Liver (tissue), 9 donors: ENCODE measurements around the gene SMC6. TPM values are rescaled to one million over a fixed set of nuclear protein-coding genes. Genes with fewer than 3 reads are reported as not detected.

Experiments
- DNase-seq: peaks from one replicate; pipeline ENCODE4 v3.0.0-alpha.2; 2017; ENCODE audit warnings: low spot score
- H3K27ac ChIP-seq, 2 donors: one replicate each; pipeline ENCODE4 v1.7.0; 2013; ENCODE audit warnings: inconsistent platforms in 2 of 2, low read length in 2 of 2, control low read depth in 1 of 2, low read depth in 1 of 2, mild to moderate bottlenecking in 1 of 2
- H3K27me3 ChIP-seq, 4 donors: one replicate each; pipeline versions ENCODE4 v1.6.1 to v1.7.0; 2013; ENCODE audit warnings: low read length in 3 of 4, inconsistent platforms in 1 of 4, mild to moderate bottlenecking in 1 of 4, moderate library complexity in 1 of 4; ENCODE audit not compliant: control insufficient read depth in 4 of 4, insufficient read depth in 4 of 4
- H3K36me3 ChIP-seq, 4 donors: one replicate each; pipeline versions ENCODE4 v1.6.1 to v1.7.0; 2013; ENCODE audit warnings: low read length in 3 of 4, mild to moderate bottlenecking in 3 of 4, low read depth in 1 of 4, moderate library complexity in 1 of 4; ENCODE audit not compliant: control insufficient read depth in 4 of 4, insufficient read depth in 3 of 4
- H3K4me1 ChIP-seq, 4 donors: one replicate each; pipeline versions ENCODE4 v1.6.1 to v1.7.0; 2013; ENCODE audit warnings: low read length in 3 of 4, mild to moderate bottlenecking in 3 of 4, moderate library complexity in 1 of 4; ENCODE audit not compliant: control insufficient read depth in 4 of 4, insufficient read depth in 4 of 4
- H3K4me3 ChIP-seq, 3 donors: one replicate each; pipeline versions ENCODE4 v1.6.1 to v1.7.0; 2013; ENCODE audit warnings: low read length in 3 of 3, control low read depth in 1 of 3, low read depth in 1 of 3, mild to moderate bottlenecking in 1 of 3
- H3K9ac ChIP-seq, 2 donors: one replicate each; pipeline ENCODE4 v1.7.0; 2013; ENCODE audit warnings: low read length in 2 of 2, mild to moderate bottlenecking in 2 of 2, moderate library complexity in 2 of 2, control low read depth in 1 of 2, low read depth in 1 of 2
- H3K9me3 ChIP-seq, 4 donors: one replicate each; pipeline versions ENCODE4 v1.6.1 to v1.7.0; 2013; ENCODE audit warnings: low read length in 3 of 4; ENCODE audit not compliant: control insufficient read depth in 4 of 4
- ATF3 ChIP-seq: IDR thresholded peaks from 2 replicates; pipeline ENCODE4 v1.6.1; 2016; ENCODE audit warnings: antibody characterized with exemption
- CTCF ChIP-seq: fragments of 150-350 bp; IDR thresholded peaks from 2 replicates; pipeline ENCODE4 v1.5.1; 2017; ENCODE audit warnings: improper control_type of control experiment, low read depth, low read length; ENCODE audit not compliant: missing input control
- FOXA2 ChIP-seq: IDR thresholded peaks from 2 replicates; pipeline ENCODE4 v1.6.1; 2016; ENCODE audit warnings: antibody characterized with exemption
- GABPA ChIP-seq, 2 donors: IDR thresholded peaks in 1 of 2; conservative IDR thresholded peaks in 1 of 2; 2 replicates each; pipeline ENCODE4 v1.6.1; 2016; ENCODE audit warnings: antibody characterized with exemption in 2 of 2, mild to moderate bottlenecking in 1 of 2, moderate library complexity in 1 of 2
- HNF4A ChIP-seq, 2 donors: conservative IDR thresholded peaks; 2 replicates each; pipeline ENCODE4 v1.6.1; 2016; ENCODE audit warnings: antibody characterized with exemption in 2 of 2, mild to moderate bottlenecking in 2 of 2
- JUND ChIP-seq, 2 donors: IDR thresholded peaks; 2 replicates each; pipeline ENCODE4 v1.6.1; 2016; ENCODE audit warnings: antibody characterized with exemption in 2 of 2
- MAX ChIP-seq: IDR thresholded peaks from 2 replicates; pipeline ENCODE4 v1.6.1; 2016; ENCODE audit warnings: antibody characterized with exemption
- NR2F2 ChIP-seq: IDR thresholded peaks from 2 replicates; pipeline ENCODE4 v1.6.1; 2016; ENCODE audit warnings: antibody characterized with exemption
- RAD21 ChIP-seq, 2 donors: IDR thresholded peaks; 2 replicates each; pipeline ENCODE4 v1.6.1; 2016; ENCODE audit warnings: antibody characterized with exemption in 2 of 2, mild to moderate bottlenecking in 2 of 2
- REST ChIP-seq: IDR thresholded peaks from 2 replicates; pipeline ENCODE4 v1.6.1; 2016; ENCODE audit warnings: antibody characterized with exemption, mild to moderate bottlenecking
- RXRA ChIP-seq, 2 donors: IDR thresholded peaks; 2 replicates each; pipeline ENCODE4 v1.6.1; 2017 to 2018; ENCODE audit warnings: antibody characterized with exemption in 2 of 2, mild to moderate bottlenecking in 1 of 2
- TAF1 ChIP-seq: conservative IDR thresholded peaks from 2 replicates; pipeline ENCODE4 v1.6.1; 2016; ENCODE audit warnings: antibody characterized with exemption, mild to moderate bottlenecking
- ZBTB33 ChIP-seq: IDR thresholded peaks from 2 replicates; pipeline ENCODE4 v1.6.1; 2016; ENCODE audit warnings: antibody characterized with exemption
- WGBS: extraction: QIAGEN DNeasy Blood & Tissue Kit; methylation state at CpG from one replicate; pipeline ENCODE4 v1.1.7; 2013; 5-methylcytosine and 5-hydroxymethylcytosine counted together
- polyA plus RNA-seq, 2 donors: library from polyadenylated mRNA; stranded (reverse) in 1 of 2; unstranded in 1 of 2; fragments of 200-250 nt in 1 of 2; fragments of >200 nt in 1 of 2; fragmentation: Nextera tagmentation in 1 of 2; extraction: Ambion mirVana in 1 of 2; gene quantifications; one replicate each; pipeline versions ENCODE4 v1.2.1 to v1.2.3, GENCODE V29; 2013 to 2015
- total RNA-seq, 2 donors: library from RNA; depleted of rRNA; stranded (reverse); fragments of >200 nt; gene quantifications; one replicate each; pipeline ENCODE4 v1.2.3, GENCODE V29; 2014
- donor health status: healthy.
- donor health status: healthy.
- donor health status: healthy.
- donor health status: healthy.
- donor health status: healthy.

Gene SMC6
- total and polyA plus RNA-seq, 4 donors, result 2.6 to 22.3 (median 11.0) TPM

GRCh38 chr2:17768894-17769293 lies 15.3 kb upstream of the SMC6 start:
- H3K9me3 ChIP-seq, result no peaks in the 10 kb centered on the region
- H3K27me3 ChIP-seq, result no peaks in the 10 kb centered on the region
- WGBS, result 62% methylated on average over 4 of the region's 4 CpGs
- no peak overlapping the region for H3K4me3 ChIP-seq
- H3K36me3 ChIP-seq, result peaks cover 0 to 12% (median 2%) of the 10 kb centered on the region in 4 donors
- H3K9ac ChIP-seq, result no peak overlapping the region
- H3K4me1 ChIP-seq, result peaks cover 4 to 20% (median 11%) of the 10 kb centered on the region in 4 donors
- no peak for DNase-seq
- H3K27ac ChIP-seq, result no peak overlapping the region
- TF ChIP-seq REST, result no peak
- TF ChIP-seq MAX, result no peak
- no peak for TF ChIP-seq HNF4A (conservative IDR thresholded peaks at IDR 0.05)
- no peak for TF ChIP-seq RAD21 (IDR thresholded peaks at IDR 0.05)
- no peak for TF ChIP-seq JUND (IDR thresholded peaks at IDR 0.05)
- TF ChIP-seq ZBTB33, result no peak
- TF ChIP-seq FOXA2, result no peak
- TF ChIP-seq CTCF, result no peak
- no peak for TF ChIP-seq ATF3

- Histone ChIP-seq H3K9ac (no peak overlapping the region), H3K36me3 (peaks cover 0 to 1% (median 0%) of the 10 kb centered on the region in 4 donors), H3K4me1 (peaks cover 4 to 34% (median 32%) of the 10 kb centered on the region in 4 donors), H3K9me3 (no peaks in the 10 kb centered on the region), H3K27me3 (no peaks in the 10 kb centered on the region), H3K4me3 (no peak overlapping the region), H3K27ac (peak overlapping the region; percentile 41 to 85)
- no peak for DNase-seq
- WGBS, result 38% methylated on average over 2 of the region's 2 CpGs
- peak; percentile 94 for TF ChIP-seq HNF4A (conservative IDR thresholded peaks at IDR 0.05)
- peak; percentile 40 for TF ChIP-seq MAX
- TF ChIP-seq RXRA (IDR thresholded peaks at IDR 0.05), result peak; percentile 52 to 76
- peak; percentile 57 to 78 for TF ChIP-seq JUND (IDR thresholded peaks at IDR 0.05)
- TF ChIP-seq CTCF, result no peak
- peak; percentile 68 for TF ChIP-seq ZBTB33
- peak in 1 of 2 donors; percentile 41 for TF ChIP-seq GABPA (IDR thresholded peaks at IDR 0.05 in 1 of 2, conservative IDR thresholded peaks at IDR 0.05 in 1 of 2)
- no peak for TF ChIP-seq RAD21 (IDR thresholded peaks at IDR 0.05)
- no peak for TF ChIP-seq NR2F2
- TF ChIP-seq REST, result no peak
- peak; percentile 28 for TF ChIP-seq TAF1
Measured at GRCh38 chr2:17765398-17765797, 11.8 kb upstream of the SMC6 start.
